GM19025 (cell line): Measurements from ENCODE around the gene ASAP2.

Source experiments
- ATAC-seq: cut with Tn5 transposase; IDR thresholded peaks from one replicate; pipeline ENCODE4 v1.9.1; 2021; ENCODE audit warnings: mild to moderate bottlenecking, low read depth, moderate library complexity; ENCODE audit not compliant: unreplicated experiment

ASAP2 gene

GRCh38 chr2:9335322-9335832 lies 128.8 kb downstream of the ASAP2 start:
- ATAC-seq, result no peak

DNA sequence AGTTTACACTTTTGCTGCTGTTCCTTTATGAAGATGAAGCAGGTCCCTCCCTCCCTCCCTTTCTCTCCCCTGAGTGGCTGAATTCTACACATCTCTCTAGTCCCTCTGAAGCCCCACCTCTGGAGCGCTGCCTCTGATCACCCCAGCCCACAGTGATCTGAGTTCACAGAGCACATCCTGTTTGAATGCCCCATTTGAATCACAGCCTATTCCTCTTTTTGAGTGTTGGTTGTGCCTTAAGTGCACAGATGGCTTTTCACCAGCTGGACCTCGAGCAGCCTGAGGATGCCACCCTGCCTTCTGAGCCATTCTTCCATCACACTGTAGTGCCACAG lies 129.6 kb downstream of the ASAP2 start:
- no peak for ATAC-seq

DNA sequence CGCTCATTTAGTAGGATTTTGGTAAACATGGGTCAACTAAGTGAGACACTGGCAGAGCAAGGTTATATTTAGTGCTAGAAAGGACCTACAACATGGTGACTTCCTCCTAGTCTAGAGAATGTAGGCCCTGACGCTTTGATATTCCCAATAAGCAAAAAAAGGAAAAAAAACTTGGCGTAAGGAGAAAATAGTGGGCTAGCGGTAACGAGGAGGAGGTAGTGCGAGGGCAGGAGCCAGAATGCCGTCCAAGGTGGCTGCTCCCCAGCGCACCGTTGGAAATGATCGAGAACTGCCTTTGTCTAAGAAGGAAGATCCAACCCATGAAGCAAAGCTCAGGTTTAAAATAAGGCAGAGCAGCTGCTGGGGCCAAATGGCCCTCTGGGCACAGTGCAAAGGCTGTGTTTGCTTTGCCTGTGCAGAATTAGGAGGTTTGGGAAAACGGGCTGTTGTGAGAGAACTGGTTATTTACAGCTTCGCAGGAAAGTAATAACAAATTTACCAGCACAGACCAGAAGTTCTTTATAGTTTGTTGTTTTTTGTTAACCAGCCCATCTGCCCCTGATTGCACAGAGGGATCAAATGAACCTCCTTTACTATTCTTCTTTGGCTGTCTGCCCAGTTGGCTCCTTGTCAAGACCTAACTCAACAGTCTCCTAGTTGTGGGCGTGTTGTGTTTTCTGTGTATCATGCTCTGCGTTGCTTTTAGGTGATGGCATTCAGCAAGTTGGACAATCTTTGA lies 130.1 kb downstream of the ASAP2 start:
- ATAC-seq, result no peak

DNA sequence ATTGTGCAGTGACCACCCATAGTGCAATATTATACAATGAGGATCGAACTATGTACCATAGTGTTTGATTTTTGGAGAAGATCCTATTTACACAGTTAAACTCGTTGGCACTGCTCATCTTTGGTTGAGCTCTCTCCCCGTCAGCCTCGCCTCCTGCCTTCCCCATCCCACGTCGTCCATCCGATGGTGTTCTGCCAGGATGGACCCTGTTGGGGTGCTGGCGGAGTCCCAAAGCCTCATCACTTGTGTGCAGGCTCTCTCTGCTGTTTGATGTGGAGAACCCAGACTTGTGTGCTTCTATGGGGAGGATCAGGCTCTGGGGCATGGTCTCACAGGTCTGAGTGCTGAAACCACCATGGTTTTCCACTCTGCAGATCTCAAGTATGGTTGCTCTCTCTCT lies 131.3 kb downstream of the ASAP2 start:
- ATAC-seq, result no peak

DNA sequence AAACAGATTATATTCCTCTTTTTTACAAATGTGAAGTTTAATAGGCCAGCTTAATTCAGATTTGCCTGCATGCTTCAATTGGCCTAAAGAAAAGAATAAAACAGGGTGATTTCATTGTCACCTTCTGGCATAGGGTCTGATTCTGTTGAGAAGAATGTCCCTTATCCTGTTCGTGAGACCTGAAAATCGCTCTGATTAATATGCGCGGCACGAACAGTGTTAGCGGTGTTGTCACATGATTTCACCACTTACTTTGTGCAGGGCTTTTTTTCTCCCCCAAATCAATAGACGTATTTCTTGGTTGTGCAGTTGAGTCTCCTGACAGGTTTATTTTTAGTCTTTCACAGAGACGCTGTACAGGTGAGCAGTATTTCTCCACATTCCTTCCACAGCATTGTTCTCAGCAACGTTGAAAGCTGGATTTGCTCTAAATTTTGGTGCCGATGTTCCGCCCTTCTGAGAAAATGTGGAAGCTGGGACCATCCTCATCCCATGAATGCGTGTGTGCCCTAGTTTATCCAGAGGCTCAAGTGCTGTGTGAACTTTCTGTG lies 134.8 kb downstream of the ASAP2 start:
- ATAC-seq, result no peak

DNA sequence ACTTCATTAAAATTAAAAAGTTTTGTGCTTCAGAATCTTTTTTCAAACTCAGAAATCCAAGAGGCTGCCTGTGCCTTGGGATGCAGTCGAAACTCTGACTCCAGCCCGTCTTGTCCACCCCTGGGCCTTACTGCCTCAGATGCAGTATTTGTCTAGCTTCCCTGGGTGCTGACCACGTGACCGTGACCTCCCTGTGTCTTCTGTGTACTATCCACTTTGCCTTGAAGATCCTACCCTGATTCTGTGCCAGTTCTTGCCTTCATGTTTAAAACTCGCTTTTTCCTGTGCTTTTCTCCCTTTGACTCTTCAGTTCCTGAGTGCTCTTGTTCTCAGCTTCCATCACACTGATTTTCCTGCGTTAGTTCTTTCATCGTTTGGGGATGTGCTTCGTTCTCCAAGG lies 136.0 kb downstream of the ASAP2 start:
- ATAC-seq, result no peak

- no peak for ATAC-seq
These were observed 136.9 kb downstream of the ASAP2 start for GRCh38 chr2:9343524-9343923.

DNA sequence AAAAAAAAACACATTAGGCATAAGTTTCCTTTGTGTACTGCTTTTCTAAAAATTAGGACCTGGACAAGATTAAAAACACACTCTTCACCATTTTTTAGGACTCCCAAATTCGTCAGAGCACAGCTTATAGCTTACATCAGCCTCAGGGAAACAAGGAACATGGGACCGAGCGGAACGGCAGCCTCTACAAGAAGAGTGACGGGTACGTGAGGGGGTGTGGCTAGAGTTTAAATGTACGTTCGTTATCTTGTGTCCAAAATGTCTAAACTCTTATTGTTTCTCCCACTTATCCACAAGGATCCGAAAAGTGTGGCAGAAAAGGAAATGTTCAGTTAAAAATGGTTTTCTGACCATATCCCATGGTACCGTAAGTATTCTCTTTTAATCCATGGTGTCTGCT lies 137.8 kb downstream of the ASAP2 start:
- no peak for ATAC-seq

DNA sequence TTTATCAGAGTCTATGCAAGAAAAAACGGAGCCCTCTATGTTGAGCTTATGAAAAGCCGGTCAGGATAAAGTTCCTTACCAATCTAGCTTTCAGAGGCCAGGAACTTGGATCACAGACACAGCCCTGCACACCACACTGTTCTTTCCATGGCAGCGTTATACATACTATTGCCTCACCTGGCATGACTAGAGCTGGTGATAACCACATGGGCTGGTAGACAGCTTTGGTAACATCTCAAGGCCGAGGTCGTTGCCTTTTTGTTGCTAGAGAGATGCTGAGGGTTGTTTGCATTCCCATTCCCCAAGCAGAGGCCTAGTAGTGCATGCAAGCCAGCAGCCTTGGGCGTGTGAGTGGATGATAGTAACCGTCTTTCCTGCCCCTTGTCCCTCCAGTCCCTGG lies 138.7 kb downstream of the ASAP2 start:
- no peak for ATAC-seq

GRCh38 chr2:9345997-9346396 lies 139.4 kb downstream of the ASAP2 start:
- no peak for ATAC-seq

DNA sequence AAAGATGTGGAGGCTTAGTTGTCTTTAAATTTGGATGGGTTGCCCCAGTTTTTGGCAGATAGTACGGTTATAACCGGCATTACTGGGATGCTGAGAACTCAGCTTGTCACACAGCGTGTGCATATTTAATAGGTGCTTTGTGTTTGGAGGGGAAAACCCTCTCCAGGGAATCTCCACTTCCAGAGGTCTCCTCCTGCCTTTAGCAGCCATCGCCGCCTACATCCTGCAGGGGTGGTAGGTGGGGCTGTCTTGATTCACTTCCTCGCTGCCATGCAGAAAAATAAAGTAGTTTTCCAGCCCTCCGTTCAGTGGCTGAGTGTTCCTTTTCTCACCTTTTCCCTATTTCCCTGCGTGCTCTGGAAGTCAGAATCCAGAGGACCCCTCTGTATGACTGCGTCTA lies 140.3 kb downstream of the ASAP2 start:
- no peak for ATAC-seq

DNA sequence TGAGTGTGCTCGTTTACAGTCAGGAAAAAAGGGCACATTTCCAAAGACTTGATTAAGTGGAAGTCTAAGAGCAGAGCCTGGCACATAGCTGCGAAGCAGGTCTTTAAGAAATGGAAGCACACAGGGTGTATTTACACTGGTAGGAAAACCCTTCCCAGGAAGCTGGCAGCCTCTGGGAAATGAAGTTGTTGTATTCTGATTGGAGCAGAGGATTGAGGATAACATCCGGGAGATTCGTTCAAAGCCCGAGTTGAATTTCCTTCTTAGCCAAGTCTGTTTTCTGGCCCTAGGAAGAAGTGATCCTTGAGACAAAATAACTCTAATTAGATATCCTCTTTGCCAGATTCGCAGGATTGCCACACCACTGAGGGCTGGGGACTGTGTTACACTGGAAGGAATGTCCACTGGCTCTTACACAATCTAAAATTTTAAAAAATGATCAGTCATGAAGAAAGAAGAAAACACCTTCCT lies 140.8 kb downstream of the ASAP2 start:
- no peak for ATAC-seq

DNA sequence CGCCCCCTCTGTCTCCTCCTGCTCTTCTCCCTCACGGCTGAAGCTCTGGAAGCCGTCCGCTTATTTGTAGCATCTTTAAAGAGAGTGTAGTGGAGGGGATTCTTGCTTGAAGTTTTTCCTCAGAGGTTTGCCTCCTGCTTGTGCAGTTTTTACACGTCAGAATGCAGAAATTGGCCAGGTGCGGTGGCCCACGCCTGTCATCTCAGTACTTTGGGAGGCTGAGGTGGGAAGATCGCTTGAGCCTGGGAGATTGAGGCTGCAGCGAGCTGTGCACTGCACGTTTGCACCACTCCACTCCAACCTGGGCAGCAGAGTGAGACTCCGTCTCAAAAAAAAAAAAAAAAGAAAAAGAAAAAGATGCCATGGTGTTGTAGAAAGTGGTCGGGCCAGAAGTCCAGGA lies 147.7 kb downstream of the ASAP2 start:
- ATAC-seq, result no peak

DNA sequence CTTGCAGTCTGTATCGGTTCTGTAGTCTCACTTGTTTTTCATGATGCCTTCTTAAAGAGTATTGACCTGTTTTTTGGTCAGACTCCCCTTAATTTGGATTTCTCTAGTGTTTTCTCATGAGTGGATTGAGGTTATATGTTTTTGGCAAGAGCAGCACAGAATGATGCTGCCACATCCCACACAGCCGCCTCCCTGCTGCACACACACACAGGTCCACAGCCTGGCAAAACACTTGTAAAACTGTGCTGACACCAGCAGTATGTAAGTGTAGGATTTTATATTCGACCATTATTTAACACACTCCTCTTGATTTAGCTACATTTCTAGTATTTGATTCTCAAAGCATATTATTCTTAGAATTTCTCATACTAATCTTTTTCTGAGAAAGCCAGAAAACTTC lies 148.7 kb downstream of the ASAP2 start:
- no peak for ATAC-seq

- no peak for ATAC-seq
These were observed 149.1 kb downstream of the ASAP2 start for GRCh38 chr2:9355716-9356115.

DNA sequence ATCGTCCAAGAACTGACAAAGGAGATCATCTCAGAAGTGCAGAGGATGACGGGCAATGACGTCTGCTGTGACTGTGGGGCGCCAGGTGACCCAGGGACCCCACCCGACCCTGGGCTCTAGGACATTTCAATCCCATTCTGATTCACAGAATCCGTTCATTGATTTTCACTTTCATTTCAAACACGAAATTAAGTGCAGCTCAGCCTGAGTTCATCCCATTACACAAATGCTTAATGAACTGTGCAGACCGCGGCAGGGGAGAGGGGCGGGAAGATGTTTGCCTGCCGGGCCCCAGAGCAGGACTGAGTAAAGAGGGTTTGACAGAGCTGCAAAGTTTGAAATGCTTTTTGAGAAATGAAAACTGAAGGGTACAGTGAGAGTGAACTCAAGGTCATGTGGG lies 149.6 kb downstream of the ASAP2 start:
- no peak for ATAC-seq

- ATAC-seq, result no peak
These were observed 152.2 kb downstream of the ASAP2 start for GRCh38 chr2:9358846-9359245.

GRCh38 chr2:9359463-9359862 lies 152.9 kb downstream of the ASAP2 start:
- no peak for ATAC-seq

DNA sequence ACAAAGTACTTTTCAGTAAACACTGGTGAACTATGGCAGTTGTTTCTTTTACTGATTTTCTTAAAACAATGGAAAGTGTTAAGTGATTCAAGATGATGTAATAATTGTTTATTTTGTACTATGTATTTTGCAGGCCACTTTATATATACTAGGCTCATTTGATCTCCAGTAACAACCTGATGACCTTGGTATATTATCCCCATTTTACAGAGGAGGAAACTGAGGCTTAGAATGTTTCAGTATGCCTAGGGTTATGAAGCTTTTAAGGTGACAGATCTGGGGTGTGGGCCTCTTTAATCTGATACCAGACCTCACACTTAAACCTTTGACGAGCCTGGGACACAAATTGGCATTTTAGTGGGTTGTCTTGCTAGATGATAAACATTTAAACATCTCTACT lies 153.5 kb downstream of the ASAP2 start:
- ATAC-seq, result no peak

DNA sequence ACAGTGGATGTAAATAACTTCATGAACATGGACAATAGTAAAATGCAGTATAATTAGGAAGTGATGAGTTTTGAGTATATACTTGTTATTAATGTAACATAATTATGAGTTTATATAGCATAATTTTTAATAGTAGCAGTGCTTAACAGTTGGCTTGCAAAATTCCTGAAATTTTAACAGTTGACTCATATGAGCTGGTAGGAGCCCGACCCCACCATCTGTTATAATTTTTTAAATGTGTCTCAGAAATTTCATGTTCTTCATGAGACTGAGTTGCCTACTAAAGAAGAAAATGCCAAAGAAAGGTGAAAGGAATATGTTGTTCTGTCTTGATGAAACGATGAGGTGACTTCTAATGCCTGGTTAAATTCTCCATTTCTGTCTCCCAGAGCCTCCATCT lies 154.1 kb downstream of the ASAP2 start:
- ATAC-seq, result no peak

DNA sequence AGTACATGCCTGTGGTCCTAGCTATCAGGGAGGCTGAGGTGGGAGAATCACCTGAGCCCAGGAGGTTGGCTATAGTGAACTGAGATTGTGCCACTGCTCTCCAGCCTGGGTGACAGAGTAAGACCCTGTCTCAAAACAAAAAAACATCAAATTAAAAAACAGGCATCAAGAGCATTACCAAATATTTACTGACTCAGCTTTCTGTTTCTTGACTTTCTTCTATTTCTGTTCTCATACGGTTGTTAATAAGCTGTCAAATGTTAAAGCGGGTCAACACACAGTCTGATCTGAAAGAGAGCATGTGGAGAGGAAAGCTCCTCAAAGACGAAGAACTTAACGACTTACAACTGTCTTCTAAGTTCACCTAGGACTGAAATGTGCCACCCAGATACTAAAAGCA lies 157.8 kb downstream of the ASAP2 start:
- no peak for ATAC-seq

- ATAC-seq, result no peak
These were observed 158.3 kb downstream of the ASAP2 start for GRCh38 chr2:9364791-9365497.
